Measurements from ENCODE around the gene HM13. TPM values are rescaled to one million over a fixed set of nuclear protein-coding genes. Genes with fewer than 3 reads are reported as not detected.

HM13 gene
- total and polyA plus RNA-seq, 2 experiments from 2014 or later = 126 to 150 TPM

GRCh38 chr20:31550099-31550498 is 35.9 kb downstream of the HM13 start (continued):
- TF ChIP-seq, protein P1, sequence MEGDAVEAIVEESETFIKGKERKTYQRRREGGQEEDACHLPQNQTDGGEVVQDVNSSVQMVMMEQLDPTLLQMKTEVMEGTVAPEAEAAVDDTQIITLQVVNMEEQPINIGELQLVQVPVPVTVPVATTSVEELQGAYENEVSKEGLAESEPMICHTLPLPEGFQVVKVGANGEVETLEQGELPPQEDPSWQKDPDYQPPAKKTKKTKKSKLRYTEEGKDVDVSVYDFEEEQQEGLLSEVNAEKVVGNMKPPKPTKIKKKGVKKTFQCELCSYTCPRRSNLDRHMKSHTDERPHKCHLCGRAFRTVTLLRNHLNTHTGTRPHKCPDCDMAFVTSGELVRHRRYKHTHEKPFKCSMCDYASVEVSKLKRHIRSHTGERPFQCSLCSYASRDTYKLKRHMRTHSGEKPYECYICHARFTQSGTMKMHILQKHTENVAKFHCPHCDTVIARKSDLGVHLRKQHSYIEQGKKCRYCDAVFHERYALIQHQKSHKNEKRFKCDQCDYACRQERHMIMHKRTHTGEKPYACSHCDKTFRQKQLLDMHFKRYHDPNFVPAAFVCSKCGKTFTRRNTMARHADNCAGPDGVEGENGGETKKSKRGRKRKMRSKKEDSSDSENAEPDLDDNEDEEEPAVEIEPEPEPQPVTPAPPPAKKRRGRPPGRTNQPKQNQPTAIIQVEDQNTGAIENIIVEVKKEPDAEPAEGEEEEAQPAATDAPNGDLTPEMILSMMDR (conservative IDR thresholded peaks at IDR 0.05; ENCODE audit: low read depth in 2 of 2) = no peak
- TF ChIP-seq JUNB (IDR thresholded peaks at IDR 0.05; ENCODE audit: unreplicated experiment) (no peak), EZH2phosphoT487 (IDR thresholded peaks at IDR 0.05; ENCODE audit: unreplicated experiment) (no peak), ETS1 (IDR thresholded peaks at IDR 0.05) (no peak)

DNA sequence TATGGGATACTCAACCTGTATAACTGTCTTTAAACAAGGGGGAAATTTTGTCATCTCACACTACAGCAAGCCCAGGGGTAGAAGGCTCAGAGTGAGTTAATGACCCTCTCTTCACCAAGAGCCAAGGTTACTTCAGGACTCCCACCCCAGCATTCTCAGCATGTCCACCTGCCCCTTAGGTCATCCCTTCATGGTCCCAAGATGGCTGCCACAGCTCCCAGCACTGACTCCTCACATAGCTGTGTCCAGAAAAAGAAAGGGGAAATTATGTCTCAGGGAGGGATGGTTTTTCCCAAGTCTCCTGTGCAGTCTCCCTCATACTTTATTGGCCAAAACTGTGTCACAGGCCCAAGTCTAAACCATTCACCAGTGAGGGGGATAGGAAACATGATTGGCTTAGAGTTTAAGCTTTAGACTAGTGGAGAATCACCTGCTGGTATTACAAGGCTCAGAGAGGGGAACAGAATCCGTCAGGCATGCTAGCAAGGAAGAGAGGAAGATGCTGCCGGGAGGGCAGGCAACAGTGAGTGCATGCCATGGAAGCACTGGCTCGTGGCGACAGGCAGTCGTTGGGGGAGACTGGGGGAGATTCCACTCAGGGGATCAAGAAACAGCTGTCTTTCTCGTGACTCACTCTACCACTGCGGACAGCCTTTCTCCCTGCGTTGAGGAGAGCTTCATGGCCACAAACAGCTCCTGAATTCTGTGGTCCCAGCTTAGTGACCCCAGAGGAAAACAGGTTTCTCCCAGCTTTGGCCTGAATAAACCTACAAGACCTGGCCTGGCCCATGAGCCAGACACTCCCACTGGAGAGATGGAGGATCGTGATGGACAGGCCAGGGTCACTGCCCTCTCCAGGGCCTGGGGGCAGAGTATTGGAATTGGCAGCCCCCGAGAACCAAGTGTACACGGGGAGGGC is 37.2 kb downstream of the HM13 start:
- H3K4me3 Mint-ChIP-seq = no peak overlapping the region
- Histone ChIP-seq H4K20me1 (replicated peaks; ENCODE audit: insufficient read depth) (peaks cover 40% of the 10 kb centered on the region), H3K79me2 (replicated peaks; ENCODE audit: insufficient read depth) (peaks cover 14% of the 10 kb centered on the region), H2AFZ (no peak overlapping the region), H3F3A (replicated peaks; ENCODE audit: low read depth) (peaks cover 78% of the 10 kb centered on the region), H3K27me3 (ENCODE audit: insufficient read depth) (no peaks in the 10 kb centered on the region), H3K27ac (ENCODE audit: low read depth) (peak overlapping the region; percentile 45; the same call in 1 of the 2 replicates), H3K9me2 (ENCODE audit: insufficient read depth) (no peaks in the 10 kb centered on the region), H3K36me3 (ENCODE audit: insufficient read depth) (peaks cover 59% of the 10 kb centered on the region), H3K4me3 (no peak overlapping the region), H3K4me2 (no peak overlapping the region), H3K4me1 (ENCODE audit: insufficient read depth) (peaks cover 6% of the 10 kb centered on the region; the same call in 1 of the 2 replicates)
- DNase-seq (ENCODE audit: low spot score) = no peak
- H3K27ac Mint-ChIP-seq = no peak overlapping the region; the same call in 1 of the 2 replicates
- H3K36me3 Mint-ChIP-seq (ENCODE audit: low read depth) = peaks cover 79% of the 10 kb centered on the region
- H3K9me3 Mint-ChIP-seq = no peaks in the 10 kb centered on the region
- TF ChIP-seq POLR2AphosphoS5 (IDR thresholded peaks at IDR 0.05; ENCODE audit: low read depth) (0 out of 2 replicates have a peak, but pooled peaks have one; percentile 19), EZH2 (IDR thresholded peaks at IDR 0.05; ENCODE audit: low read depth, unreplicated experiment) (no peak), NANOG (IDR thresholded peaks at IDR 0.05; ENCODE audit: borderline replicate concordance) (no peak)
- H3K27me3 Mint-ChIP-seq (ENCODE audit: insufficient read depth, low read depth, poor library complexity) = peaks cover 30% of the 10 kb centered on the region
- ATAC-seq = no peak
- peaks cover 5% of the 10 kb centered on the region; the same call in 2 of the 3 replicates for H3K4me1 Mint-ChIP-seq

DNA sequence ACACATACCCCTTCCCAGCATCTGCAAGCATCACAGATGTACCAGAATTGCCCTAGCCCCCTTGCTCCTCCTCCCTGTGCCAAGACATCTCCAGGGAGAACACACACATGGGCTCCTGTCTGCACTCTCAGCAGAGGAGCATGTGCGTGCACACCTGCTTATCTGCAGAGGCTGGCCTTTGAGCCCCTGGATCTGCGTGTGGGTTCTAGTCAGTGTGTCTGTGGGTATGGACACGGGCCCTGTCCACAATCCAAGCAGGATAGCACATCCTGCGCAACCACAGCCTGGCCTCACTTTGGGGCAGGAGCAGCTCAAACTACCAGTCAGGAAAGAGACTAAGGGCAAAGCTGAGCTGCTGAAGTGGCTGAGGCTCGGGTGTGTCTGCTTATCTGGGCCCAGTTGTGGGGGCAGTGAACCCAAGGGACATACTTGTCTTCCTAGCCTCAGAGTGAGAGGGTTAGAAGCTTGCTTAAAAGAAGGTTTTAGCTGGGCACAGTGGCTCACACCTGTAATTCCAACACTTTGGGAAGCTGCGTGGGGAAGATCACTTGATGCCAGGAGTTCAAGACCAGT is 41.0 kb downstream of the HM13 start:
- Histone ChIP-seq H3K4me3 (no peak overlapping the region), H3K9me2 (ENCODE audit: insufficient read depth) (no peaks in the 10 kb centered on the region), H3K4me2 (no peak overlapping the region), H2AFZ (no peak overlapping the region), H3K27me3 (ENCODE audit: insufficient read depth) (no peaks in the 10 kb centered on the region), H3F3A (replicated peaks; ENCODE audit: low read depth) (peaks cover 67% of the 10 kb centered on the region), H3K4me1 (ENCODE audit: insufficient read depth) (peaks cover 5% of the 10 kb centered on the region; the same call in 1 of the 2 replicates), H3K79me2 (replicated peaks; ENCODE audit: insufficient read depth) (no peaks in the 10 kb centered on the region), H3K27ac (ENCODE audit: low read depth) (no peak overlapping the region), H3K36me3 (ENCODE audit: insufficient read depth) (peaks cover 50% of the 10 kb centered on the region), H4K20me1 (replicated peaks; ENCODE audit: insufficient read depth) (peaks cover 38% of the 10 kb centered on the region)
- H3K4me1 Mint-ChIP-seq = peaks cover 8% of the 10 kb centered on the region; the same call in 2 of the 3 replicates
- H3K27ac Mint-ChIP-seq = no peak overlapping the region
- DNase-seq (ENCODE audit: low spot score) (no peak), ATAC-seq (no peak)
- H3K27me3 Mint-ChIP-seq (ENCODE audit: insufficient read depth, low read depth, poor library complexity) = peaks cover 29% of the 10 kb centered on the region
- H3K4me3 Mint-ChIP-seq = no peak overlapping the region
- H3K9me3 Mint-ChIP-seq = no peaks in the 10 kb centered on the region
- no peak for TF ChIP-seq ZNF114 (CRISPR knock-in tag; IDR thresholded peaks at IDR 0.05)
- TF ChIP-seq ETS1 (IDR thresholded peaks at IDR 0.05) = no peak
- peaks cover 64% of the 10 kb centered on the region for H3K36me3 Mint-ChIP-seq (ENCODE audit: low read depth)

All from GM23338 (cell line).